ENCODE measurements around the gene PITX1. TPM values are rescaled to one million over a fixed set of nuclear protein-coding genes. Genes with fewer than 3 reads are reported as not detected.
A peak's percentile ranks its signal among the peaks of the same experiment; 100 is the strongest.

Gene PITX1
- total and polyA plus RNA-seq, 2 of the 13 experiments (the other 11 are each of a cell fraction or from before 2014, with no cell fraction given): 11.7 to 20.2 TPM

DNA sequence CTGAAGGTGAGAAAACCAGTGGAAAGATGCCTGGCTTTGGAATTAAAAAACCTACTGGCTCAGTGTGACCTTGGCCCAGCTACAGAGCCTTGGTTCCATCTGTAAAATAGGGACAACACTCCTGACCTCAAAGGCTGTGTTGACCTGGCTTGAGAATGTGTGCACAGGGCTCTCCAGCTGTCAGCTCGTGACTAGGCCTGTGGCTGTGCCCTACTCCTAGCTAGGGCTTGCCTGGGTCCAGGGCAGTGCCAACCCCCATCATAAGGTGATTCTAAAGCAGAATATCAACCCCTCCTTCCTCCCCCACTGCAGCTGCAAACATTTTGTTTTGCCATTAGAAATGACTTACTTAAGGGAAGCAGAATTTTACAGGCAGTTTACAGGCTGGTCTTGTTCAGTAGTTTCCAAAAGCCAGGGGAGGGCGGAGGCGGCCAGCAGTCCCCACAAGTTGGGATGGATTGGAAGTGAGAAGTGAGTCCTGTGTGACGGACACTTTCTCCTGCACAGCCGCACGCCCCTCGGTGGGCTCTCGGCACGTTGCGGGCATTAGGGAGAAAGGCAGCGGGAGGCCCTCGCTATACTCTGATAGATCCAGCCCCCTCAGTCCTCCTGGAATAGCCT lies 7.3 kb downstream of the PITX1 start:
- CTCF ChIA-PET (ENCODE audit: low intra/inter-chr PET ratio, low total read pairs): no interaction called here
- ATAC-seq (peak; percentile 52), DNase-seq (ENCODE audit: low spot score) (no peak)

More for the DNA sequence above, 7.3 kb downstream of the PITX1 start:
- Histone ChIP-seq H3K4me2 (ENCODE audit: low read depth, low read length) (0 out of 2 replicates have a peak overlapping the region, but pooled peaks have one; percentile 1), H3K4me1 (ENCODE audit: insufficient read depth, low read length) (peaks cover 25% of the 10 kb centered on the region), H3K36me3 (replicated peaks in 1 of 2; ENCODE audit: control insufficient read depth in 1 of 2, insufficient read depth in 2 of 2, low read length in 2 of 2) (peaks cover 3 to 14% of the 10 kb centered on the region in 2 experiments; a peak in 3 of 5 replicates), H3K4me3 (replicated peaks in 1 of 3; ENCODE audit: insufficient read depth in 1 of 3, low read depth in 2 of 3, low read length in 3 of 3) (no peak overlapping the region), H3K9me3 (ENCODE audit: low read length) (no peaks in the 10 kb centered on the region), H2AFZ (ENCODE audit: low read length) (no peak overlapping the region), H3K79me2 (ENCODE audit: insufficient read depth, low read length) (peaks cover 8% of the 10 kb centered on the region), H3K9ac (ENCODE audit: insufficient read depth, low read depth, low read length) (no peak overlapping the region), H4K20me1 (ENCODE audit: insufficient read depth, low read length) (no peaks in the 10 kb centered on the region), H3K27ac (ENCODE audit: extremely low read length, insufficient read depth, low read length) (peak overlapping the region; percentile 12), H3K27me3 (ENCODE audit: control insufficient read depth in 1 of 2, insufficient read depth in 2 of 2, low read length in 2 of 2) (no peaks in the 10 kb centered on the region)
- POLR2A ChIA-PET: no interaction called here
- no peak for FAIRE-seq
- intact Hi-C loops (cut with micrococcal nuclease; ENCODE audit: unreplicated experiment) (loop anchor here (10.0 kb wide), 1 partner anchor 308 kb away; no protein-coding TSS in a partner anchor), in situ Hi-C loops (cut with HindIII; ENCODE audit: extremely low pct_ligation_motif_present, low pct_unique_long_range_greater_than_20kb) (no loop called here)
- no TSS peak for BruUV-seq (replicated peaks)
- 95% methylated on average over 11 of the region's 12 CpGs for WGBS (ENCODE audit: low lambda C conversion rate)
- TF ChIP-seq SKIL (CRISPR knock-in tag; IDR thresholded peaks at IDR 0.05; ENCODE audit: borderline replicate concordance) (no peak), ZNF768 (CRISPR knock-in tag; IDR thresholded peaks at IDR 0.05) (no peak), NFIC (IDR thresholded peaks at IDR 0.05; ENCODE audit: low read length) (no peak), DNMT1 (CRISPR knock-in tag; IDR thresholded peaks at IDR 0.05) (0 out of 2 replicates have a peak, but pooled peaks have one; percentile 12), ZNF629 (CRISPR knock-in tag; conservative IDR thresholded peaks at IDR 0.05) (peak; percentile 76), TCF7 (IDR thresholded peaks at IDR 0.05; ENCODE audit: low read depth) (no peak), ZNF552 (CRISPR knock-in tag; IDR thresholded peaks at IDR 0.05; ENCODE audit: borderline replicate concordance) (no peak), ZNF510 (CRISPR knock-in tag; IDR thresholded peaks at IDR 0.05; ENCODE audit: low read depth) (no peak), NFRKB (IDR thresholded peaks at IDR 0.05) (no peak), CBX2 (IDR thresholded peaks at IDR 0.05; ENCODE audit: low read depth, low read length) (no peak), CBX2 (CRISPR knock-in tag; IDR thresholded peaks at IDR 0.05; ENCODE audit: low read depth) (no peak), SP2 (CRISPR knock-in tag; IDR thresholded peaks at IDR 0.05) (no peak), HOXD1 (CRISPR knock-in tag; IDR thresholded peaks at IDR 0.05) (no peak), ZSCAN25 (CRISPR knock-in tag; IDR thresholded peaks at IDR 0.05) (no peak), SRY (CRISPR knock-in tag; IDR thresholded peaks at IDR 0.05) (no peak)
- TF ChIP-seq, protein P1, sequence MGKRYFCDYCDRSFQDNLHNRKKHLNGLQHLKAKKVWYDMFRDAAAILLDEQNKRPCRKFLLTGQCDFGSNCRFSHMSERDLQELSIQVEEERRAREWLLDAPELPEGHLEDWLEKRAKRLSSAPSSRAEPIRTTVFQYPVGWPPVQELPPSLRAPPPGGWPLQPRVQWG (CRISPR knock-in tag; IDR thresholded peaks at IDR 0.05; ENCODE audit: borderline replicate concordance, low read depth): no peak
